IPS-11a (cell line): ENCODE results near the gene CDKL2.
"Not testable (repeated sequence)": the region's sequence is repeated elsewhere in the genome, so short reads cannot be mapped to it uniquely, and the experiment has no call there.

Experiments used
- H3K4me3 ChIP-seq: one replicate; pipeline ENCODE4 v1.5.1; 2013; ENCODE audit warnings: low read depth, low read length, control low read depth

CDKL2 gene

DNA sequence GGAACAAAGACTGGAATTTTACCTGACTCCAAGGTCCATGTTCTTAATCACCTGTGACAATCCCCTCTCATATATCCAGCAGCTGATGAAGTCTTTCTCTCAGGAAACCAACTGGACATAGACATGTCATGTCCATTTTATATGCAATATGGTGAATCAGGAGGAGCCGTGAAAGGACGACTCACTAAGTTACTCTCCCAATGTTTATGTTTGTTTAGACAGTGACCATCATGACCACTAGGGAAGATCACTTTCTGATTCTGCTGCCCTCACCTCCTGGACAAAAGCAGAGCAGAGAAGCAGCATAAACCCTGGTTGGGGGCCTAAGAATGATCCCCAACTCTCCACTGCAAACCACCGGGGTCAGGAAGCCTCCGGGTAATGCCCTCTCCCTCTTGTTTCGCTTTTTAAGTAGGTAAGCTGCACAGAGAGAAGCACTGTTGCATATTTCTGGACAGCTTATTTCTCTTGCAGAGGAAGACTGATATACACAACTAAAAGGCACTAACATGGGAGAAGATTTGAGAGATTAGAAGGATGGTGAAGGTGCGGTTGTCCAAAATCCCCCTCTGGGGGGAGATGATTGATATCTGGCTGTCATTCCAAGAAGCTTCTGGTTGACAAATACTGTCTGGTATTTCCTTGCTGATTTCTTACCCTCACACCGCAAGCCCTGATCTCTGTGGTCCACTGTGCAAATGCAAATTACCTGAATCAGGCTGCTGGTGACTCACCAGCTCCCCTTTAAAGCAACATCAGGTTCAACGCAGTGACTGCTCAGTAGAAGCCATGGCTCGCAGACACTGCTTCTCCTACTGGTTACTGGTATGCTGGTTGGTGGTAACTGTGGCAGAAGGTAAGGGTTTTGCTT is 74.8 kb downstream of the CDKL2 start, which contains the start of gene ODAPH:
Gene ODAPH (plus strand): TSS at position 773 of the 871 bp plus-strand sequence. CDS start 17 bp downstream, at position 790.
- H3K4me3 ChIP-seq = no peak within 1 kb of the TSS

GRCh38 chr4:75552452-75552851 is 77.9 kb downstream of the CDKL2 start:
- H3K4me3 ChIP-seq = no peak overlapping the region

DNA sequence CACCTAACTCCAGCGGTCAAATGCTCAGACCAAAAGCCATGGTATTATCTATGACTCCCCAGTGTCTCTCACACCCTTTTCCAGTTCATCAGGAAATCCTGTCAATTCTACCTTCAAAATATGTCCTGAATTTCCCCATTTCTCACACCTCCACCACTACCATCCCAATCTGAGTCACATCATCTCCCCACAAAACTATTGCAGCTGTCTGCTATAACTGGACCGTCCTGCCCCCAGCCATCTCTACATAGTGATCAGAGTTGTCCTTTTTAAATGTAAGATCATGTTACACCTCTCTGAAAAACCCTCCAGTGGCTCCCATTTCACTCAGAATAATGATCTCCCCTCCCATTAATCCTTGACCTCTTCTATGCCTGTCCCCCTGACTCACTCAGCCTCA is 81.3 kb downstream of the CDKL2 start:
- no peak overlapping the region for H3K4me3 ChIP-seq

DNA sequence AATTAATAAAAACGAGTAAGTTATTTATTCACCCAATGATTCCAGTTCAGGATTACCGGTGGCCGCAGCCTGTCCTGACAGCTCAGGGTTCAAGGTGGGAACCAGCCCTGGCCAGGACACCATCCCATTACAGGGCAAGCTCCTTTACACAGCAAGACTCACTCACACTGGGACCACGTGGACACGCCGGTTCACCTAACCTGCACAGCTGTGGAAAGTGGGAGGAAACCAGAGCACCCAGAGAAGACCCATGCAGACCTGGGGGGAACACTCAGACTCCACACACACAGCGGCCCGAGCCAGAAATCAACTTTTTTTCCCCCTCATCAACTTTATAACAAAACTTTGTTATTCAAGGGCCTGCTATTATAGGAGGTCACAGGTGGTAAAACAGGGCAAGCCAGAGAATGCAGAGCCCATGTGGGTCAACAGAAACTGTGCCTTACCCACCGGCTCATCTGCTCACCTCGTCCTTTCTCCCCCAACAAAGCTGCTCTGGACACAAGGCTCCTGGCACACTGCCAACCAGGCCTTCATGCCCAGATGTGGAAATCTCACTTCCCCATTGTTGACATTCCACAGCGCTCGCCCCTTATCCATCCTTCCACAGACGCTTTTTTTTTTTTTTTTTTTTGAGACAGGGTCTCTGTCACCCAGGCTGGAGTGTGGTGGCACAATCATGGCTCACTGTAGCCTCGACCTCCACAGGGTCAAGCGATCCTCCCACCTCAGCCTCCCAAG is 82.5 kb downstream of the CDKL2 start:
- H3K4me3 ChIP-seq = no peak overlapping the region

DNA sequence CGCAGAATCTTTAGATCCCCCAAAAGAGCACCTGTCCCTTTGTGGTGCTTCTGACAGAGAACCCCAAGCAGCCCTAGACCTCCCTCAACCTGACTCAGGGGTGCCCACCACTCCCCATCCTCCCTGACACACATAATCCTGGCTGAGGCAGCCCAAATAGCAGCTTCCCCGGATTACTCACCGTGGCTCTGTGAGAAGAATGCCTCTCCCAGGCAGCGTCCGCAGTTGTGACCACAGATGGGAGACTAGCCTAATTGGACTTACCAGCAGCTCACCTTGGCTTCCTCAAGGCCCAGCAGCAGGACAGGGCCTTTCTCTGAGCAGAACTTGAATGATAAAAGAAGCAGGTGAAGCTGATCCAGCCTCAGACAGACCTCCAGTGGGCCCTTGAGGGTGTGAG is 84.8 kb downstream of the CDKL2 start:
- H3K4me3 ChIP-seq = no peak overlapping the region

DNA sequence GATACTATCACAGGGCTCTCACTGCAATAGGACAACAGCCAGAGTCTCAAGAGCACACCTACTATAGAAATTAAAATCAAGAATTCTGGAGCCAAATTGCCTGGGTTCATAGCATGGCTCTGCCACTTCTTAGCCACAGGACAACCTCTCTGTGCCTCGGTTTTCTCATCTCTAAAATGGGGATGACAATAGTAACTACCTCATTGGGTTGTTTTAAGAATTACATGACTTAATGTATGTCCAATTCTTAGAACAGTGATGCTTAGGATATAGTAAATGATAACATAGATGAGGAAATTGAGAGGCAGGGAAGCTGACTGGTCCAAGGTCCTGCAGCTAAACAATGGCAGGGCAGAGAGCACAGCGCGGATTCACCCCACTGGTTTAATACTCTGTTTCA is 85.5 kb downstream of the CDKL2 start:
- H3K4me3 ChIP-seq = no peak overlapping the region

- H3K4me3 ChIP-seq = not testable (repeated sequence)
Observed at GRCh38 chr4:75544220-75544619, 86.1 kb downstream of the CDKL2 start.

- no peak overlapping the region for H3K4me3 ChIP-seq
Observed at GRCh38 chr4:75542824-75543223, 87.5 kb downstream of the CDKL2 start.

GRCh38 chr4:75537308-75537707 is 93.0 kb downstream of the CDKL2 start:
- not testable (repeated sequence) for H3K4me3 ChIP-seq

- H3K4me3 ChIP-seq = not testable (repeated sequence)
Observed at GRCh38 chr4:75533926-75534325, 96.4 kb downstream of the CDKL2 start.

DNA sequence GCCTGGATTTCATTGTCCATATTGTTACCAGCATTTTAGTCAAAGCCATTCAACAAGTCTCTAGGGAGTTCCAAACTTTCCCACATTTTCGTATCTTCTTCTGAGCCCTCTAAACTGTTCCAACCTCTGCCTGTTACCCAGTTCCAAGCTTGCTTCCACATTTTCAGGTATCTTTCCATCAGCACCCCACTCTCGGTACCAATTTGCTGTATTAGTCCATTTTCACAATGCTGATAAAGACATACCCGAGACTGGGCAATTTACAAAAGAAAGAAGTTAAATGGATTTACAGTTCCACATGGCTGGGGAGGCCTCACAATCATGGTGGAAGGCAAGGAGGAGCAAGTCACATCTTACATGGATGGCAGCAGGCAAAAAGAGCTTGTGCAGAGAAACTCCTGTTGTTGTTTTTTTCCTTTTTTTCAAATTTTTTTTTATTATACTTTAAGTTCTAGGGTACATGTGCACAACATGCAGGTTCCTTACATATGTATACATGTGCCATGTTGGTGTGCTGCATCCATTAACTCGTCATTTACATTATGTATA is 96.9 kb downstream of the CDKL2 start:
- not testable (repeated sequence) for H3K4me3 ChIP-seq

DNA sequence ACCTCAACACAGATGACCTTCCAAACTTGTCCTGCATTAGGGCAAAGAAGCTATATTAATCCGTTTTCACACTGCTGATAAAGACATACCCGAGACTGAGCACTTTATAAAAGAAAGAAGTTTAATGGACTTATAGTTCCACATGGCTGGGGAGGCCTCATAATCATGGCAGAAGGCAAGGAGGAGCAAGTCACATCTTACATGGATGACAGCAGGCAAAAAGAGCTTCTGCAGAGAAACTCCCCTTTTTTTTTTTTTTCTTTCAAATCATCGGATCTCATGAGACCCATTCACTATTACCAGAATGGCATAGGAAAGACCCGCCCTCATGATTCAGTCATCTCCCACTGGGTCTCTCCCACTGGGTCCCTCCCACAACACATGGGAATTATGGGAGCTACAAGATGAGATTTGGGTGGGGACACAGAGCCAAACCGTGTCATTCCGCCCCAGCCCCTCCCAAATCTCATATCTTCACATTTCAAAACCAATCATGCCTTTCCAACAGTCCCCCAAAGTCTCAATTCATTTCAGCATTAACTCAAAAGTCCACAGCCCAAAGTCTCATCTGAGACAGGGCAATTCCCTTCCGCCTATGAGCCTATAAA is 98.7 kb downstream of the CDKL2 start:
- H3K4me3 ChIP-seq = not testable (repeated sequence)

DNA sequence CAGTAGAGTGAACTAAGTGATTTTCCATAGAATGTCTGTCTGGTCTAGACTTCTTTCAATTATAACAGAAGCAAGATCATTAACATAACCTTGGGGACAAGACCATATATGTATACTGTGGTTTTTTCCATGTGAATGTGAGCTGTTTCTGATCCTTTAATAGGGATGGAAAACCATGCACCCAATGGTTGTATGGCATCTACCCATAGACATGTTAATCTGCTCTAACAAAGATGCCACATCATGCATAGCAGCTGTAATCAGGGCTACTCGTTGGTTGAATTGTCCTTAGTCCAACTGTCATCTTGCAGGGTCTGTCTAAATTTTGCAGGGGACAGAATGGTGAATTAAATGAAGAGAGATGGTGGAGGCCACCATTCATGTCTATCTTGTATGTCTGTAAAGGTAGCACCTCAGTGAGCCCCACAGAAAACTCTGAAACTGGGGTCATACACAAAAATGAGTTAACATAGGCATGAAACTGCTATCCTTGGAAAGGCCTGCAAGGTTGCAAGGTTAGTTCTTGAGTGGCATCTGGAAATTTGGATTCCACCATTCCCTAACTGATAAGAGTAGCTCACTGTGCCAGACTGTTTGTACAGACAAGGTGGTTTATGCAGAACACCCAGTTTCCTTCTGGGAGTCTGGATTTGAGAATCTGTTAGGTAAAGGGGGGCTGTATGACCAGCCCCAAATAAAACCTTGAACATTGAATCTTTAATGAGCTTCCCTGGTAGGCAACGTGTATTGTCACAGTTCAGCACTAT is 99.6 kb downstream of the CDKL2 start:
- H3K4me3 ChIP-seq = no peak overlapping the region
